ENCODE data around the gene TCF20. TPM values are rescaled to one million over a fixed set of nuclear protein-coding genes. Genes with fewer than 3 reads are reported as not detected.

The TCF20 gene
- total and polyA plus RNA-seq, 4 experiments from 2014 or later = 0.72 to 93.4 (median 46.8) TPM

Other genes with a start within 250 kb of the TCF20 start
- gene NAGA, start 199.8 kb downstream of the TCF20 start, total RNA-seq = 10 to 100 TPM; 13.9 to 14.5 TPM
- 10 to 100 TPM; 18.0 to 25.4 TPM for gene NAGA, start 199.8 kb downstream of the TCF20 start, polyA plus RNA-seq
- gene PHETA2, start 196.4 kb downstream of the TCF20 start, total RNA-seq = 1 to 10 TPM; 1.7 to 1.9 TPM
- gene PHETA2, start 196.4 kb downstream of the TCF20 start, polyA plus RNA-seq = 1 to 10 TPM in 1 of 2 donors, under 1 TPM in 1; 0.69 to 1.6 TPM
- gene SMDT1, start 191.0 kb downstream of the TCF20 start, total RNA-seq = 100 to 1,000 TPM; 101 to 105 TPM
- 100 to 1,000 TPM; 172 to 279 TPM for gene SMDT1, start 191.0 kb downstream of the TCF20 start, polyA plus RNA-seq
- gene NDUFA6, start 179.9 kb downstream of the TCF20 start, total RNA-seq = 10 to 100 TPM; 42.1 to 44.4 TPM
- gene NDUFA6, start 179.9 kb downstream of the TCF20 start, polyA plus RNA-seq = 100 to 1,000 TPM; 137 to 153 TPM
- 10 to 100 TPM in 1 of 2 experiments, 1 to 10 TPM in 1; 8.8 to 10.7 TPM for gene CYP2D6, start 139.8 kb downstream of the TCF20 start, total RNA-seq
- under 1 TPM in 1 of 2 donors, not detected in 1; 0.23 TPM for gene CYP2D6, start 139.8 kb downstream of the TCF20 start, polyA plus RNA-seq
- under 1 TPM; 0.29 to 0.55 TPM for gene NFAM1, start 161.8 kb upstream of the TCF20 start, total RNA-seq
- under 1 TPM in 1 of 2 donors, not detected in 1; 0.05 TPM for gene NFAM1, start 161.8 kb upstream of the TCF20 start, polyA plus RNA-seq
- 100 to 1,000 TPM in 1 of 2 experiments, 10 to 100 TPM in 1; 98.1 to 104 TPM for gene RRP7A, start 249.1 kb upstream of the TCF20 start, total RNA-seq
- 10 to 100 TPM; 56.9 to 57.6 TPM for gene RRP7A, start 249.1 kb upstream of the TCF20 start, polyA plus RNA-seq